ENCODE results near the gene RBM33. TPM values are rescaled to one million over a fixed set of nuclear protein-coding genes. Genes with fewer than 3 reads are reported as not detected.

Gene RBM33
- total RNA-seq, 2 donors from 2014 or later: 86.8 to 87.1 TPM

- Mint-ChIP-seq H3K4me3 (no peak overlapping the region), H3K36me3 (ENCODE audit: low read depth) (no peaks in the 10 kb centered on the region), H3K27me3 (ENCODE audit: insufficient read depth) (peaks cover 24% of the 10 kb centered on the region), H3K27ac (no peak overlapping the region), H3K9me3 (peaks cover 9% of the 10 kb centered on the region), H3K4me1 (peaks cover 4% of the 10 kb centered on the region)
- H3K4me3 ChIP-seq (ENCODE audit: low read length): no peak overlapping the region
- no peak overlapping the region for H3K27ac ChIP-seq (ENCODE audit: low read depth, low read length)
- 95% methylated on average over 4 of the region's 8 CpGs; no CpG with 5 or more reads in 1 of the 2 experiments for WGBS, 2 experiments (ENCODE audit: insufficient coverage in 1 of 2, insufficient read length in 1 of 2)
- no peak for TF ChIP-seq CTCF (conservative IDR thresholded peaks at IDR 0.05)
- H3K36me3 ChIP-seq (ENCODE audit: control insufficient read depth, insufficient read depth, low read length): no peaks in the 10 kb centered on the region
- peaks cover 19% of the 10 kb centered on the region for H3K27me3 ChIP-seq (ENCODE audit: control insufficient read depth, insufficient read depth, low read length, poor library complexity, severe bottlenecking)
- no peak overlapping the region for H3K9ac ChIP-seq (ENCODE audit: extremely low read depth, low read length, poor library complexity, severe bottlenecking)
- DNase-seq: no peak
- H3K4me1 ChIP-seq (ENCODE audit: control insufficient read depth, insufficient read depth, low read length): no peaks in the 10 kb centered on the region
- no peaks in the 10 kb centered on the region for H3K9me3 ChIP-seq (ENCODE audit: control insufficient read depth, low read length)
Measured at GRCh38 chr7:155790666-155791065, 146.2 kb downstream of the RBM33 start.

GRCh38 chr7:155791214-155791737 is 146.8 kb downstream of the RBM33 start:
- no peaks in the 10 kb centered on the region for H3K36me3 Mint-ChIP-seq (ENCODE audit: low read depth)
- Histone ChIP-seq H3K36me3 (ENCODE audit: control insufficient read depth, insufficient read depth, low read length) (no peaks in the 10 kb centered on the region), H3K9me3 (ENCODE audit: control insufficient read depth, low read length) (no peaks in the 10 kb centered on the region), H3K9ac (ENCODE audit: extremely low read depth, low read length, poor library complexity, severe bottlenecking) (no peak overlapping the region), H3K27me3 (ENCODE audit: control insufficient read depth, insufficient read depth, low read length, poor library complexity, severe bottlenecking) (peaks cover 19% of the 10 kb centered on the region), H3K4me1 (ENCODE audit: control insufficient read depth, insufficient read depth, low read length) (no peaks in the 10 kb centered on the region), H3K27ac (ENCODE audit: low read depth, low read length) (no peak overlapping the region), H3K4me3 (ENCODE audit: low read length) (no peak overlapping the region)
- no peak overlapping the region for H3K4me3 Mint-ChIP-seq
- H3K4me1 Mint-ChIP-seq: peaks cover 4% of the 10 kb centered on the region
- peaks cover 9% of the 10 kb centered on the region for H3K9me3 Mint-ChIP-seq
- WGBS, 2 experiments (ENCODE audit: insufficient coverage in 1 of 2, insufficient read length in 1 of 2): 81% methylated on average over 13 to 19 of the region's 19 CpGs
- H3K27ac Mint-ChIP-seq: peak overlapping the region; percentile 16
- DNase-seq: no peak
- peaks cover 22% of the 10 kb centered on the region for H3K27me3 Mint-ChIP-seq (ENCODE audit: insufficient read depth)
- TF ChIP-seq CTCF (conservative IDR thresholded peaks at IDR 0.05): no peak

GRCh38 chr7:155791836-155792235 is 147.4 kb downstream of the RBM33 start:
- H3K4me3 Mint-ChIP-seq: no peak overlapping the region
- 90 to 100% methylated on average over 4 of the region's 7 CpGs for WGBS, 2 experiments (ENCODE audit: insufficient coverage in 1 of 2, insufficient read length in 1 of 2)
- no peak for TF ChIP-seq CTCF (conservative IDR thresholded peaks at IDR 0.05)

More at GRCh38 chr7:155791836-155792235, 147.4 kb downstream of the RBM33 start:
- H3K4me3 ChIP-seq (ENCODE audit: low read length): no peak overlapping the region
- H3K36me3 Mint-ChIP-seq (ENCODE audit: low read depth): no peaks in the 10 kb centered on the region
- H3K4me1 Mint-ChIP-seq: peaks cover 4% of the 10 kb centered on the region
- no peak overlapping the region for H3K27ac ChIP-seq (ENCODE audit: low read depth, low read length)
- DNase-seq: no peak
- H3K27ac Mint-ChIP-seq: peak overlapping the region; percentile 16
- H3K36me3 ChIP-seq (ENCODE audit: control insufficient read depth, insufficient read depth, low read length): no peaks in the 10 kb centered on the region
- peaks cover 9% of the 10 kb centered on the region for H3K9me3 Mint-ChIP-seq
- H3K27me3 Mint-ChIP-seq (ENCODE audit: insufficient read depth): peaks cover 23% of the 10 kb centered on the region
- H3K27me3 ChIP-seq (ENCODE audit: control insufficient read depth, insufficient read depth, low read length, poor library complexity, severe bottlenecking): peaks cover 19% of the 10 kb centered on the region
- no peaks in the 10 kb centered on the region for H3K9me3 ChIP-seq (ENCODE audit: control insufficient read depth, low read length)
- no peak overlapping the region for H3K9ac ChIP-seq (ENCODE audit: extremely low read depth, low read length, poor library complexity, severe bottlenecking)
- no peaks in the 10 kb centered on the region for H3K4me1 ChIP-seq (ENCODE audit: control insufficient read depth, insufficient read depth, low read length)
